LNCaP clone FGC (cell line): Measurements from ENCODE around the gene SARS2.
"Not testable (repeated sequence)": the region's sequence is repeated elsewhere in the genome, so short reads cannot be mapped to it uniquely, and the experiment has no call there.

Source experiments
- DNase-seq: peaks from one replicate; pipeline ENCODE4 v3.0.0-alpha.2; 2011; ENCODE audit warnings: low read depth
- H3K4me3 ChIP-seq: 2 replicates; pipeline ENCODE4 v1.5.1; 2011; ENCODE audit warnings: mild to moderate bottlenecking, low read depth, low read length, control low read depth
- CTCF ChIP-seq: IDR thresholded peaks from 2 replicates; pipeline ENCODE4 v1.5.1; 2012; ENCODE audit warnings: mild to moderate bottlenecking; ENCODE audit not compliant: control insufficient read depth, insufficient read depth; ENCODE audit errors: extremely low read depth

The SARS2 gene

GRCh38 chr19:38945562-38946228, 15.1 kb upstream of the SARS2 start:
- no peak for DNase-seq
- H3K4me3 ChIP-seq: no peak overlapping the region
- TF ChIP-seq CTCF: no peak

- H3K4me3 ChIP-seq: no peak overlapping the region
- DNase-seq: no peak
- no peak for TF ChIP-seq CTCF
Observed at GRCh38 chr19:38944981-38945506, 14.5 kb upstream of the SARS2 start.

GRCh38 chr19:38942471-38943181, 12.1 kb upstream of the SARS2 start:
- no peak for TF ChIP-seq CTCF
- no peak overlapping the region for H3K4me3 ChIP-seq
- no peak for DNase-seq

GRCh38 chr19:38941979-38942378, 11.4 kb upstream of the SARS2 start:
- no peak overlapping the region for H3K4me3 ChIP-seq
- no peak for TF ChIP-seq CTCF
- DNase-seq: no peak

- H3K4me3 ChIP-seq, DNase-seq: not testable (repeated sequence)
Observed at GRCh38 chr19:38941466-38941865, 10.9 kb upstream of the SARS2 start.

GRCh38 chr19:38939957-38940356, 9.4 kb upstream of the SARS2 start:
- H3K4me3 ChIP-seq: no peak overlapping the region
- no peak for DNase-seq
- no peak for TF ChIP-seq CTCF

GRCh38 chr19:38933544-38933943, 3.0 kb upstream of the SARS2 start:
- TF ChIP-seq CTCF: no peak
- DNase-seq: no peak
- no peak overlapping the region for H3K4me3 ChIP-seq
